Lower lobe of right lung (tissue), 2 donors: ENCODE results near the gene CHI3L1. TPM values are rescaled to one million over a fixed set of nuclear protein-coding genes. Genes with fewer than 3 reads are reported as not detected.

Source experiments
- ATAC-seq, 2 donors: fragments of 200-7000 bp; cut with Tn5 transposase; one replicate each; pipeline ENCODE4 v1.9.1; 2020 to 2022; ENCODE audit warnings: mild to moderate bottlenecking in 2 of 2, moderate library complexity in 2 of 2
- DNase-seq: peaks from one replicate; pipeline ENCODE4 v3.0.0-alpha.2; 2020
- H3K27ac ChIP-seq: fragments of 200-600 bp; one replicate; pipeline ENCODE4 v1.8.0; 2022
- H3K27me3 ChIP-seq: fragments of 200-600 bp; one replicate; pipeline ENCODE4 v1.8.0; 2022; ENCODE audit warnings: low read depth
- H3K36me3 ChIP-seq: fragments of 200-600 bp; one replicate; pipeline ENCODE4 v1.8.0; 2022; ENCODE audit warnings: mild to moderate bottlenecking
- H3K4me1 ChIP-seq: fragments of 200-600 bp; one replicate; pipeline ENCODE4 v1.8.0; 2022
- H3K4me3 ChIP-seq: fragments of 200-600 bp; one replicate; pipeline ENCODE4 v1.8.0; 2022; ENCODE audit warnings: mild to moderate bottlenecking
- H3K9me3 ChIP-seq: fragments of 200-600 bp; one replicate; pipeline ENCODE4 v1.8.0; 2022
- CTCF ChIP-seq: fragments of 200-600 bp; IDR thresholded peaks from one replicate; pipeline ENCODE4 v1.8.0; 2022; ENCODE audit warnings: antibody characterized with exemption, mild to moderate bottlenecking
- intact Hi-C: fragments of 100-400 bp; cut with DNase I; formaldehyde crosslinking; loops from one replicate; pipeline ENCODE4 v1.11.0; 2022
- total RNA-seq: library from RNA; stranded (reverse); fragmentation: NEBNext Ultra II Directional; extraction: Animal tissue kit (Norgen Biotek cat#: 25700); gene quantifications from one replicate; pipeline ENCODE4 v1.2.1, GENCODE V29; 2021
- donor health status: DM: no; HTN: yes; CAD: no; lungs with severe emphysema.

Gene CHI3L1
- total RNA-seq, 1 donor from 2014 or later: 22.2 TPM

GRCh38 chr1:203151362-203152157, 34.9 kb downstream of the CHI3L1 start:
- DNase-seq (peak; percentile 5), ATAC-seq (no peak)
- Histone ChIP-seq H3K36me3 (no peaks in the 10 kb centered on the region), H3K27ac (no peak overlapping the region), H3K27me3 (no peaks in the 10 kb centered on the region), H3K9me3 (no peaks in the 10 kb centered on the region), H3K4me1 (peaks cover 9% of the 10 kb centered on the region), H3K4me3 (no peak overlapping the region)
- TF ChIP-seq CTCF: no peak
- intact Hi-C loops: no loop called here

GRCh38 chr1:203150511-203151297, 35.8 kb downstream of the CHI3L1 start:
- Histone ChIP-seq H3K27ac (no peak overlapping the region), H3K36me3 (no peaks in the 10 kb centered on the region), H3K4me1 (peaks cover 9% of the 10 kb centered on the region), H3K4me3 (no peak overlapping the region), H3K9me3 (no peaks in the 10 kb centered on the region), H3K27me3 (no peaks in the 10 kb centered on the region)
- intact Hi-C loops: no loop called here
- ATAC-seq: no peak
- TF ChIP-seq CTCF: no peak
- peak; percentile 13 for DNase-seq

GRCh38 chr1:203149188-203149840, 37.2 kb downstream of the CHI3L1 start:
- DNase-seq: peak; percentile 14
- Histone ChIP-seq H3K4me3 (no peak overlapping the region), H3K27ac (no peak overlapping the region), H3K27me3 (no peaks in the 10 kb centered on the region), H3K9me3 (no peaks in the 10 kb centered on the region), H3K4me1 (peaks cover 9% of the 10 kb centered on the region), H3K36me3 (no peaks in the 10 kb centered on the region)
- ATAC-seq: no peak
- no peak for TF ChIP-seq CTCF
- intact Hi-C loops: no loop called here

- H3K4me1 ChIP-seq: peaks cover 4% of the 10 kb centered on the region
Measured at GRCh38 chr1:203148579-203148978, 37.9 kb downstream of the CHI3L1 start.

More at GRCh38 chr1:203148579-203148978, 37.9 kb downstream of the CHI3L1 start:
- no peaks in the 10 kb centered on the region for H3K36me3 ChIP-seq
- H3K27me3 ChIP-seq: no peaks in the 10 kb centered on the region
- DNase-seq: peak; percentile 12
- H3K9me3 ChIP-seq: no peaks in the 10 kb centered on the region
- no peak overlapping the region for H3K4me3 ChIP-seq
- TF ChIP-seq CTCF: no peak
- H3K27ac ChIP-seq: no peak overlapping the region
- intact Hi-C loops: no loop called here
- ATAC-seq: no peak
